Transverse colon (tissue), 4 donors: ENCODE measurements around the gene IFNL3. TPM values are rescaled to one million over a fixed set of nuclear protein-coding genes. Genes with fewer than 3 reads are reported as not detected.

ENCODE experiments used
- DNase-seq: peaks from one replicate; pipeline ENCODE4 v3.0.0-alpha.2; 2019
- H3K27ac ChIP-seq, 4 donors: fragments of 200-600 bp; sonication (generic); 2 replicates each; pipeline ENCODE4 v1.5.1; 2016 to 2018; ENCODE audit warnings: inconsistent platforms in 4 of 4
- H3K27me3 ChIP-seq: fragments of 200-600 bp; sonication (generic); 2 replicates; pipeline ENCODE4 v1.5.1; 2017; ENCODE audit warnings: inconsistent platforms
- H3K36me3 ChIP-seq, 4 donors: fragments of 200-600 bp; sonication (generic); 2 replicates each; pipeline ENCODE4 v1.5.1; 2017 to 2019; ENCODE audit warnings: inconsistent platforms in 4 of 4
- H3K4me1 ChIP-seq, 4 donors: fragments of 200-600 bp; sonication (generic); 2 replicates each; pipeline ENCODE4 v1.5.1; 2017 to 2020; ENCODE audit warnings: inconsistent platforms in 4 of 4
- H3K4me3 ChIP-seq, 4 donors: fragments of 200-600 bp; sonication (generic); 1 replicate in 1 of 4; 2 replicates in 3 of 4; pipeline versions ENCODE4 v1.5.1 to v1.6.1; 2017 to 2019; ENCODE audit warnings: inconsistent platforms in 4 of 4
- H3K9me3 ChIP-seq, 2 donors: fragments of 200-600 bp; sonication (generic); 2 replicates each; pipeline ENCODE4 v1.5.1; 2017 to 2019; ENCODE audit warnings: inconsistent platforms in 2 of 2
- CTCF ChIP-seq, 5 experiments: fragments of 200-600 bp in 3 of 5; fragments of 450-650 bp in 2 of 5; sonication (generic) in 3 of 5; IDR thresholded peaks; 1 replicate in 2 of 5; 2 replicates in 3 of 5; pipeline ENCODE4 v1.5.1; 2016 to 2017; ENCODE audit warnings: antibody characterized with exemption in 5 of 5, inconsistent platforms in 3 of 5, mild to moderate bottlenecking in 2 of 5, moderate library complexity in 1 of 5
- EP300 ChIP-seq: sonication (generic); formaldehyde crosslinking; IDR thresholded peaks from one replicate; pipeline ENCODE4 v1.6.1; 2017; ENCODE audit warnings: antibody characterized with exemption, low read depth
- POLR2A ChIP-seq: fragments of 450-650 bp; IDR thresholded peaks from one replicate; pipeline ENCODE4 v1.6.1; 2016; ENCODE audit warnings: antibody characterized with exemption, mild to moderate bottlenecking, moderate library complexity
- POLR2AphosphoS5 ChIP-seq, 3 donors: sonication (generic); formaldehyde crosslinking; IDR thresholded peaks; one replicate each; pipeline ENCODE4 v1.6.1; 2016; ENCODE audit warnings: antibody characterized with exemption in 3 of 3
- WGBS, 2 donors: methylation state at CpG; one replicate each; pipeline ENCODE4 v1.1.5; 2018; ENCODE audit warnings: low coverage in 1 of 2; 5-methylcytosine and 5-hydroxymethylcytosine counted together
- in situ Hi-C, 4 donors: fragments of 200-750 bp; cut with MboI; loops; one replicate each; pipeline versions ENCODE4 v1.15.0 to v1.15.1; 2017; ENCODE audit warnings: low sequenced_read_pairs in 3 of 4, low pct_ligation_motif_present in 1 of 4, low pct_unique_long_range_greater_than_20kb in 1 of 4
- intact Hi-C: fragments of 100-400 bp; cut with DNase I; formaldehyde crosslinking; loops from one replicate; pipeline ENCODE4 v1.15.1; 2023; ENCODE audit warnings: low total_unique reads
- total RNA-seq, 4 donors: library from RNA; depleted of rRNA; stranded (reverse); fragments of >200 nt; gene quantifications; one replicate each; pipeline ENCODE4 v1.1.0, GENCODE V29; 2016

Gene IFNL3
- total RNA-seq, 4 donors from 2014 or later = not detected

- Histone ChIP-seq H3K4me3 (no peak overlapping the region), H3K4me1 (peaks cover 0 to 5% (median 2%) of the 10 kb centered on the region in 4 donors), H3K9me3 (no peaks in the 10 kb centered on the region), H3K36me3 (no peaks in the 10 kb centered on the region), H3K27me3 (peaks cover 16% of the 10 kb centered on the region), H3K27ac (no peak overlapping the region)
- TF ChIP-seq CTCF (IDR thresholded peaks at IDR 0.05) (no peak), EP300 (no peak), POLR2A (no peak), POLR2AphosphoS5 (IDR thresholded peaks at IDR 0.05) (no peak)
- DNase-seq = no peak
- intact Hi-C loops (no loop called here), in situ Hi-C loops (no loop called here)
- WGBS, 2 donors = 67 to 92% methylated on average over 3 to 7 of the region's 7 CpGs
Observed at GRCh38 chr19:39240421-39240820, 4.4 kb downstream of the IFNL3 start.

DNA sequence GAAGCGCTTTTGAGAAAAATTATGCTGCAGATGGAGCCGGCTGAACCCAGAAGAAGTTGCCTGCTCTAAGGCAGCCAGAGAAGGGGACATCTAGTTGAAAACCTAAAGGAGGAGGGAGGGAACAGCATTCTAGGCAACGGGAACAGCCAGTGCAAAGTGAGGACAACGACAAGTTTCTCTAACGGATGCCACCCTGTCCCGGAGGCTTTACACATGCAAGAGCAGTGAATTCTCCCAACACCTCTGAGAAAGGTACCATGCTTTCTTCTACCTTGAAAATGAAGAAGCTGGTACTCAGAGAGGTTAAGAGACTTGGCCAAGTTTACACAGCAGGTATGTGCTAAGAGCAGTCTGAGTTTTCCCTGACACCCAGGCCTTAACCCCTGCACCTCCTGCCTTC lies 5.9 kb downstream of the IFNL3 start:
- H3K4me3 ChIP-seq = no peak overlapping the region
- H3K27ac ChIP-seq = no peak overlapping the region
- intact Hi-C loops = no loop called here
- no peaks in the 10 kb centered on the region for H3K36me3 ChIP-seq
- 85 to 94% methylated on average over 6 of the region's 6 CpGs for WGBS, 2 donors
- H3K9me3 ChIP-seq = no peaks in the 10 kb centered on the region
- peaks cover 14% of the 10 kb centered on the region for H3K27me3 ChIP-seq
- in situ Hi-C loops = no loop called here
- no peak for TF ChIP-seq CTCF (IDR thresholded peaks at IDR 0.05)
- no peak for TF ChIP-seq POLR2A
- no peak for TF ChIP-seq EP300
- TF ChIP-seq POLR2AphosphoS5 (IDR thresholded peaks at IDR 0.05) = no peak
- no peak for DNase-seq
- peaks cover 0 to 5% (median 2%) of the 10 kb centered on the region in 4 donors for H3K4me1 ChIP-seq

DNA sequence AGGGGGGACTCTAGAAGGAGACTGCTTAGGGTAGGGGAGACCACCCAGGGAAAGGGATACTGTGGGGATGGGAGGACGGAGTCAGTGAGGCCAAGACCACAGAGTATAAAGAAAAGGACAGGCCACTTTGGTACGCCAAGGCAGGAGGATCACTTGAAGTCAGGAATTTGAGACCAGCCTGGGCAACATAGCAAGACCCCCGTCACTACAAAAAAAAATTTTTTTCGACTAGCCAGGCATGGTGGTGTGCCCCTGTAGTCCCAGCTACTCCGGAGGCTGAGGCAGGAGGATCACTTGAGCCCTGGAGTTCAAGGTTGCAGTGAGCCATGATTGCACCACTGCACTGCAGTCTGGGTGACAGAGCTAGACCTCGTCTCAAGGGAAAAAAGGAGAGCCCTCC lies 6.6 kb downstream of the IFNL3 start:
- no peak overlapping the region for H3K27ac ChIP-seq
- no peaks in the 10 kb centered on the region for H3K9me3 ChIP-seq
- WGBS, 2 donors = 43 to 75% methylated on average over 1 to 6 of the region's 6 CpGs
- no peak overlapping the region for H3K4me3 ChIP-seq
- intact Hi-C loops (no loop called here), in situ Hi-C loops (no loop called here)
- H3K4me1 ChIP-seq = peaks cover 0 to 5% (median 2%) of the 10 kb centered on the region in 4 donors
- peaks cover 13% of the 10 kb centered on the region for H3K27me3 ChIP-seq
- TF ChIP-seq EP300 (no peak), CTCF (IDR thresholded peaks at IDR 0.05) (no peak), POLR2AphosphoS5 (IDR thresholded peaks at IDR 0.05) (no peak), POLR2A (no peak)
- no peak for DNase-seq
- no peaks in the 10 kb centered on the region for H3K36me3 ChIP-seq

DNA sequence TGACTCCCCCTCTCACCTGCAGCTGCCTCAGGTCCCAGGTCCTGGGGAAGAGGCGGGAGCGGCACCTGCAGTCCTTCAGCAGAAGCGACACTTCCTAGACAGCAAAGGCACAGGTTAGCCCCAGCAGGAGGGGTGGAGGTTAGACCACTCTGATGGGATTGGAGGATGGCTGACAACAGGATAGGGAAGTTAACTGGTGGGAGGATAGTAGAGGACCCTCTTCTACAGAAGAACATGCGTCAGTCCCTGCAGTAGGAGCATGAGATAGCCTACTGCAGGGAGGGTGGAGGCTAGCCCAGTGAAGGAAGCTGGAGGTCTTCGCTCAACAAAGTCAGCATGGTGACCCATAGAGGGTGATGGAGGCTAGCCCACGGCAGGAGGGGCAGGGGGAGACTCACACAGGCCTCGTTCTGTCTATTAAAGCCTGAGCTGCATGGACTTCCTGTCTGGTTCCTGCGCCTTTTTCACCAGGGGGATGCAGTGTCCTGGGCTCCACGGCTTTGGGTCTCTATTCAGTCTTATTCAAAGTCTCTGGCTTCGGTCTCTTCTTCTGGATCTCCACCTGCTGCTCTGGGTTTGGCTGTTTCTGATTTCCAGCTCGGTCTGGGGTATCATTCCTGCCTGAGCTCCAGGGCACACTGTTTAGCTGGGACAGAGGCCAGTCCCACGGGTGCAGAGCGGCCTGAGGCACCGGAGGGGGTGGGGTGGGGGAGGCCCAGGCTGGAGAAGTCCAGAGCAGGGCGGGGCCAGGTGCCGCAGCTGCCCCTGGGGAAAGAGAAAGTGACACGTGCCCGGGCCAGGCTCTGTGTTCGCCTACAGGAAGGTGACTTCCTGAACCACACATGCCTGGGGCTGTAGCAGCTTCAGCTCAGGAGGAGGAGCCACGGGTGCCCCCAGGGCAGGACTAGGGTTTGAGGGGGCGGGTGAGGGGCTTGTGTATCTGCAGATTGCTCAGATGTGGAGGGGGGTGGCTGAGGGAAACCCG lies 7.3 kb downstream of the IFNL3 start:
- Histone ChIP-seq H3K9me3 (no peaks in the 10 kb centered on the region), H3K27ac (no peak overlapping the region), H3K36me3 (no peaks in the 10 kb centered on the region), H3K27me3 (peaks cover 13% of the 10 kb centered on the region), H3K4me3 (peak overlapping the region in 1 of 4 donors; percentile 1), H3K4me1 (peaks cover 0 to 5% (median 2%) of the 10 kb centered on the region in 4 donors)
- intact Hi-C loops = no loop called here
- WGBS, 2 donors = 46 to 47% methylated on average over 3 to 22 of the region's 22 CpGs
- peak; percentile 74 for DNase-seq
- in situ Hi-C loops = no loop called here
- no peak for TF ChIP-seq CTCF (IDR thresholded peaks at IDR 0.05)
- no peak for TF ChIP-seq POLR2AphosphoS5 (IDR thresholded peaks at IDR 0.05)
- no peak for TF ChIP-seq EP300
